HFF-Myc (cell line): ENCODE data around the gene HPCAL1.

Experiments used
- DNase-seq: peaks from one replicate; pipeline ENCODE4 v3.0.0-alpha.2; 2011; ENCODE audit warnings: low read depth; ENCODE audit errors: extremely low read depth
- H3K4me3 ChIP-seq: replicated peaks from 2 replicates; pipeline ENCODE4 v1.5.1; 2011; ENCODE audit warnings: low read depth, mild to moderate bottlenecking, control low read depth, low read length
- TF ChIP-seq, protein P1 (sequence below): IDR thresholded peaks from 2 replicates; pipeline ENCODE4 v1.5.1; 2012; ENCODE audit warnings: mild to moderate bottlenecking, low read depth, low read length, control low read depth; ENCODE audit errors: missing control alignments

Gene HPCAL1

DNA sequence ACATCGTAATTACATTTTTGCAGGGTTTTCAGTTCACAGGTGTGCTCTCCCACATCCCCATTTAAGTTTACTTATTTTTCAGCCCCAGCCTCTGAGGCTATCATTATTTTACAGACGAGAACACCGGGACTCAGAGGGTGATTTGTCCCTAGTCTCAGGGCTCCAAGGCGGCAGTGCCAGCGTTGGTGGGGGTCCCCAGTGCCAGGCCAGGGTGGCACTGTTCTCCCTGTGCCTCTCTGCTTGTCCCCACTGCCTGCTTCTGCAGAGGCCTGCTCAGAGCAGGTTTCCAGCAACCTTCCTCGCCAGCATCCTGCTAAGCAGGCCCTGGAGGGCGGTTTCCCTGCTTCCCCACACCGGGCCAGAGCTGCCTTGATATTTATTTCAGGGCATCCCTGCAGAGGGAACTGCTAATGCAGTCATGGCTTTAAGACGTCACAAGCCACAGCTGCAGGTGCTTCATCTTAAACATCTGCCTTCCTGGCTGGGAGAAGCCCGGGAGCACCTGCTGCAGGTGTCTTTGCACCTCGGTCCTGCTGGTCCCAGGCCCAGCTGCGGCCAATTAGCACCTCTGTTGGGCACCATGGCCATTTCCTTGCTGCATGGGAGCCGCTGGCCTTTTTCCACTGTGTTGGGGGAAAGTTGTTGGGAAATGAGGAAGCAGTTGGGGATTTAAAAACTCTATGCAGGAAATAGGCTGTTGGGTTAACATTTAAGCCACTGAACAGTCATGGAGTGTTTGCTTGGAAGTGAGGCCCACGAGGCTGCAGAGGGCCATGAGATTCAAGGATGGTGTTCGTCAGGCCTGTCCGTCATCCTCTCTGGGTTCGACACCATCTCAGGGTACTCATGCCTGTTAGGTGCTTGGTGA, 22.8 kb downstream of the HPCAL1 start:
- TF ChIP-seq, protein P1, sequence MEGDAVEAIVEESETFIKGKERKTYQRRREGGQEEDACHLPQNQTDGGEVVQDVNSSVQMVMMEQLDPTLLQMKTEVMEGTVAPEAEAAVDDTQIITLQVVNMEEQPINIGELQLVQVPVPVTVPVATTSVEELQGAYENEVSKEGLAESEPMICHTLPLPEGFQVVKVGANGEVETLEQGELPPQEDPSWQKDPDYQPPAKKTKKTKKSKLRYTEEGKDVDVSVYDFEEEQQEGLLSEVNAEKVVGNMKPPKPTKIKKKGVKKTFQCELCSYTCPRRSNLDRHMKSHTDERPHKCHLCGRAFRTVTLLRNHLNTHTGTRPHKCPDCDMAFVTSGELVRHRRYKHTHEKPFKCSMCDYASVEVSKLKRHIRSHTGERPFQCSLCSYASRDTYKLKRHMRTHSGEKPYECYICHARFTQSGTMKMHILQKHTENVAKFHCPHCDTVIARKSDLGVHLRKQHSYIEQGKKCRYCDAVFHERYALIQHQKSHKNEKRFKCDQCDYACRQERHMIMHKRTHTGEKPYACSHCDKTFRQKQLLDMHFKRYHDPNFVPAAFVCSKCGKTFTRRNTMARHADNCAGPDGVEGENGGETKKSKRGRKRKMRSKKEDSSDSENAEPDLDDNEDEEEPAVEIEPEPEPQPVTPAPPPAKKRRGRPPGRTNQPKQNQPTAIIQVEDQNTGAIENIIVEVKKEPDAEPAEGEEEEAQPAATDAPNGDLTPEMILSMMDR: no peak
- DNase-seq: no peak
- H3K4me3 ChIP-seq: no peak overlapping the region

DNA sequence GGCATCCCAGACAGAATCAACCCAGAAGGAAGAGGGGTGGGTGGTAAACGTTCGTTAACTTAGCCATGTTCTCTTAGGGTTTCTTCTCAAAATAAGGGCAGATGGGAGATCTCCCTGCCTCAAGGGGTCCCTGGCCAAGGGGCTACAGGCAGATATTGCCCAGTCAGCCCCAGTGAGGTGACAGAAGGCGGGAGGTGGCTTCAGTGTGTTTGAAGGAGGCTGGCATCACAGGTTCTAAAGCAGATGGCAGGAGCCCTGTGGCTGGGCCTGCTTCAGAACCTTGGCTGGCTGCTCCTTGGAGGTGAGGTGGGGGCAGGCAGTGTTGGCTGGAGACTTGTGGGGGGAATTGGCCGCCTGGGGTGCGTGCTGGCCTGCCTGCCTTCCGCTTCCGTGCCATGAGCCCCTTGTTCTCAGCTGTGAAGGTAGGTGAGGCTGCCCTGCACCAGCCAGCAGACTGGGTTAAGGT, 23.5 kb downstream of the HPCAL1 start:
- DNase-seq: no peak
- TF ChIP-seq, protein P1: no peak
- H3K4me3 ChIP-seq: no peak overlapping the region

DNA sequence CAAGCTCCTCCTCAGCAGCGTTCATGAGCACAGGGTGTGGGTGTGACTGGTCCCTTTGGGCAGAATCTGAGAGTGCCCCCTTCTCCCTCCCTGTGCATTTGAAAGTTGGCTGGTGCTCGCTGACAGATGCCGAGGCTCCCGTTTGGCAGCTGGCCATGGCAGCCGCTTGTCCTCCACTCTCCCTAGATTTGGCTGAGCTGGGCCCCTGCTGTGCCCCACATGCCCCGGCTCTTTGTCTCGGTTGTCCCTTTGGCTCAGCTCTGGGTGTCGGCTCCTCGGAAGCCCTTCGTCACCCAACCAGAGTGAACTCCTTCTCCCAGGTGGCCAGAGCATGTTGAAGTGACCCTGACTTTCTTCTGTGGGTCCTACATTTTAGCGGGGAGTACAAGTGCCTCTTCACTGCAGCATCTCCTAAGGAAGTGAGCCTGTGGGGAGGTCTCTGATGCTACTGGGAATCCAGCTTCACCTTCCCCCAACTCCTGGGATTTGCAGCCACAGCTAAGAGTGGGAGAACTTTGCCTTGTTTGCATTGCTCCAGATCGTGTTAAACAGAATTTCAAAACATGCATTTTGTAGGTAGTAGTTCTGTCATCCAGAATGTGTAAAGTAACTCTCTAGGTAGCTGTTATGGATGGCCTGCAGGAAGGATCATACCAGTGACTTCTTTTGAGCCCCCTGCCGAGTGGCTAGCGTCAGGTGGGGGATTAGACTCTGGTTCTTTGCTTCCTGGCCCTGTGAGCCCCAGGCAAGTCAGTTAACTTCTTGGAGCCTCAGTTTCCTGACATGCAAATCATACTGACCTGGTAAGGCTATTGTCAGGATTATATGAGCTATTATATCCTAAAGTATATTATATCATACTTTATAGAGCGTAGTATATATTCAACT, 24.2 kb downstream of the HPCAL1 start:
- TF ChIP-seq, protein P1: no peak
- DNase-seq: no peak
- no peak overlapping the region for H3K4me3 ChIP-seq

DNA sequence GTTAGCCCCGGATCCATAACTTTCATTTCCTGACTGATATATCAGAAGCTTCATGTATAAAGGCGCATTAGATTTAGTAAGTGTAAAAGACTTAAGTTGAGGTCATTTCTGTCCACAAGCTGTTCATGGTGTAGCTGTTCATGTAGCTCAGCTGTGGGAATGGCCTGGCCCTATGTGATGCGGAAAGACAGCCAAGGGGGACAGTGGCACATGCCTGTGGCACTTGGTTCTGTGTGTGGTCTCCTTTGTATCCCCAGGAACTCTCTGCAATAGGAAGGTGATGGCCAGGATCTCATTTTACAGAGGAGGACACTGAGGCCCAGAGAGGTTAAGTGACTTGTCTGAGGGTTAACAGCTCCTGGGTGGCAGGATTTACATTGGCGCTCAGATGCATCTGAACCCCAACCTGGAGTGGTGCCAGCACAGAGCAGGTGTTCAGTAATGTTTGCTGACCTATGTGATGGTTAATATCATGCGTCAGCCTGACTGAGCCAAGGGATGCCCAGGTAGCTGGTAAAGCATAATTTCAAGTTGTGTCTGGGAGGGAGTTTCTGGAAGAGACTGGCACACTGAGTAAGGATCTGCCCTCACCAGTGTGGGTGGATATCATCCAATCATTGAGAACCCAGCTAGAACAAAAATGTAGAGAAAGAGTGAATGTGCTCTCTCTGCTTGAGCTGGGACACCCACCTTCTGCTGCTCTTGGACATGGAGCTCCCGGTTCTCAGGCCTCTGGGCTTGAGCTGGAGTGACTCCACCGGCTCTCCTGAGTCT, 25.4 kb downstream of the HPCAL1 start:
- no peak for DNase-seq
- TF ChIP-seq, protein P1: no peak
- H3K4me3 ChIP-seq: no peak overlapping the region

DNA sequence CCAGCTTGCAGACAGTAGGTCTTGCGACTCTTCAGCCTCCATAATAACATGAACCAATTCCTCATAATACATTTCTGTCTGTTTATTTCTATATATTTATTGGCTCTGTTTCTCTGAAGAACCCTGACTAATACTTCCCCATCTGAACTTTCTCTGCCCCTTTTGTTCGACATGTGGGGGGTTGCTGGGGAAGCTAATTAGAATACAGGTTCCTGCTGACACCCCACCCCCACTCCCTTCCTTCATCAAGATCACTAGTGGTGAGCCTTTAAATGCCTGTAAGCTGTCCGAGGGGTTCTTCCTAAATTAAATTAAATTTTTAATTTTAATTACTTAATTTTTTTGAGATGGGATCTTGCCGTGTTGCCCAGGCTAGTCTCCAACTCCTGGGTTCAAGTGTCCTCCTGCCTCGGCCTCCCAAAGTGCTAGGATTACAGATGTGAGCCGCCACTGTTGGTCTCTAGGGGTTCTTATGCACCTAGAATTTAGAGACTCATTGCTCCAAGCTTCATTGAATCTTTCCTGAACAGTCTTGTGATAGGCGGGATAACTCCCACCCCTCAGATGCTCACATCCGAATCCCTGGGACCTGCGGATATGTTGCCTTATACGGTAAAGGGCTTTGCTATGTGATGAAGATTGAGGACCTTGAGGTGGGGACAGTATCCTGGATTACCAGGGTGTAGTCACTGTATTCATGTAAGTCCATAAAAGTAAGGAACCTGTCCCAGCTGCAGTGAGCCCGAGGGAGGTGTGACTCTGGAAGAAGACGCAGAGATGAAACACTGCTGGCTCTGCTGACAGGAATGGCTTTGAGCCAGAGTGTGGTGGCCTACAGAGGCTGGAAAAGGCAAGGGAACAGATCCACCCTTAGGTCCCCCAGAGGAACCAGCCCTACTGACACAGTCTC, 26.2 kb downstream of the HPCAL1 start:
- no peak overlapping the region for H3K4me3 ChIP-seq
- TF ChIP-seq, protein P1: no peak
- no peak for DNase-seq
